ENCODE data around the gene GP9.
"Not testable (repeated sequence)": the region's sequence is repeated elsewhere in the genome, so short reads cannot be mapped to it uniquely, and the experiment has no call there.

GP9 gene

GRCh38 chr3:129081503-129081902 lies 20.9 kb downstream of the GP9 start:
- DNase-seq = no peak

GRCh38 chr3:129082026-129082425 lies 21.4 kb downstream of the GP9 start:
- DNase-seq = no peak

- DNase-seq = no peak
Measured at GRCh38 chr3:129084501-129084900, 23.9 kb downstream of the GP9 start.

GRCh38 chr3:129085165-129085715 lies 24.7 kb downstream of the GP9 start:
- DNase-seq = no peak

GRCh38 chr3:129085818-129086217 lies 25.2 kb downstream of the GP9 start:
- DNase-seq = no peak

GRCh38 chr3:129087138-129087702 lies 26.6 kb downstream of the GP9 start:
- DNase-seq = no peak

GRCh38 chr3:129087904-129088303 lies 27.3 kb downstream of the GP9 start:
- not testable (repeated sequence) for DNase-seq

- not testable (repeated sequence) for DNase-seq
Measured at GRCh38 chr3:129088312-129088711, 27.7 kb downstream of the GP9 start.

- no peak for DNase-seq
Measured at GRCh38 chr3:129095285-129095684, 34.7 kb downstream of the GP9 start.

GRCh38 chr3:129100274-129100673 lies 39.7 kb downstream of the GP9 start:
- no peak for DNase-seq

- no peak for DNase-seq
Measured at GRCh38 chr3:129101370-129102138, 41.0 kb downstream of the GP9 start.

- no peak for DNase-seq
Measured at GRCh38 chr3:129103296-129103695, 42.7 kb downstream of the GP9 start.

GRCh38 chr3:129104051-129104450 lies 43.5 kb downstream of the GP9 start:
- DNase-seq = no peak

GRCh38 chr3:129104498-129105079 lies 44.0 kb downstream of the GP9 start:
- no peak for DNase-seq

GRCh38 chr3:129105862-129106261 lies 45.3 kb downstream of the GP9 start:
- DNase-seq = no peak

GRCh38 chr3:129106320-129106719 lies 45.7 kb downstream of the GP9 start:
- DNase-seq = no peak

- no peak for DNase-seq
Measured at GRCh38 chr3:129106866-129107565, 46.4 kb downstream of the GP9 start.

GRCh38 chr3:129107793-129108192 lies 47.2 kb downstream of the GP9 start:
- DNase-seq = no peak

- not testable (repeated sequence) for DNase-seq
Measured at GRCh38 chr3:129111076-129111780, 50.6 kb downstream of the GP9 start.
